ENCODE data around the gene CMTM5.

CMTM5 gene

GRCh38 chr14:23358042-23358441 is 18.8 kb upstream of the CMTM5 start:
- H3K4me3 ChIP-seq (ENCODE audit: low read depth, low read length) = no peak overlapping the region

- H3K4me3 ChIP-seq (ENCODE audit: low read depth, low read length) = no peak overlapping the region
These were observed 18.2 kb upstream of the CMTM5 start for GRCh38 chr14:23358553-23359166.

GRCh38 chr14:23359167-23359626 is 17.6 kb upstream of the CMTM5 start:
- H3K4me3 ChIP-seq (ENCODE audit: low read depth, low read length) = no peak overlapping the region

- no peak overlapping the region for H3K4me3 ChIP-seq (ENCODE audit: low read depth, low read length)
These were observed 17.0 kb upstream of the CMTM5 start for GRCh38 chr14:23359722-23360447.

GRCh38 chr14:23360496-23360895 is 16.4 kb upstream of the CMTM5 start:
- no peak overlapping the region for H3K4me3 ChIP-seq (ENCODE audit: low read depth, low read length)

- no peak overlapping the region for H3K4me3 ChIP-seq (ENCODE audit: low read depth, low read length)
These were observed 15.5 kb upstream of the CMTM5 start for GRCh38 chr14:23361320-23361719.

- no peak overlapping the region for H3K4me3 ChIP-seq (ENCODE audit: low read depth, low read length)
These were observed 15.1 kb upstream of the CMTM5 start for GRCh38 chr14:23361763-23362162.

- no peak overlapping the region for H3K4me3 ChIP-seq (ENCODE audit: low read depth, low read length)
These were observed 14.6 kb upstream of the CMTM5 start for GRCh38 chr14:23362200-23362599.

- H3K4me3 ChIP-seq (ENCODE audit: low read depth, low read length) = peak overlapping the region; percentile 65
These were observed 12.4 kb upstream of the CMTM5 start for GRCh38 chr14:23364164-23365035.

- peak within 1 kb of the TSS; percentile 65 for H3K4me3 ChIP-seq (ENCODE audit: low read depth, low read length)
These were observed 11.7 kb upstream of the CMTM5 start, which contains the start of gene EFS for GRCh38 chr14:23365036-23365731. Gene EFS, minus strand, starts transcription at chr14:23365172. Its CDS starts 147 bp downstream, at chr14:23365025.

GRCh38 chr14:23365732-23366425 is 11.0 kb upstream of the CMTM5 start:
- peak overlapping the region; percentile 65 for H3K4me3 ChIP-seq (ENCODE audit: low read depth, low read length)

GRCh38 chr14:23366426-23366921 is 10.4 kb upstream of the CMTM5 start:
- H3K4me3 ChIP-seq (ENCODE audit: low read depth, low read length) = peak overlapping the region; percentile 37

- no peak overlapping the region for H3K4me3 ChIP-seq (ENCODE audit: low read depth, low read length)
These were observed 6.6 kb upstream of the CMTM5 start for GRCh38 chr14:23370221-23370620.

- no peak overlapping the region for H3K4me3 ChIP-seq (ENCODE audit: low read depth, low read length)
These were observed 5.0 kb upstream of the CMTM5 start for GRCh38 chr14:23371865-23372264.

GRCh38 chr14:23372509-23372908 is 4.3 kb upstream of the CMTM5 start, which contains the start of gene IL25:
Gene IL25, plus strand, starts transcription at chr14:23372809.
- H3K4me3 ChIP-seq (ENCODE audit: low read depth, low read length) = no peak within 1 kb of the TSS

- no peak overlapping the region for H3K4me3 ChIP-seq (ENCODE audit: low read depth, low read length)
These were observed 3.8 kb upstream of the CMTM5 start for GRCh38 chr14:23373041-23373440.

- H3K4me3 ChIP-seq (ENCODE audit: low read depth, low read length) = no peak overlapping the region
These were observed 1.2 kb upstream of the CMTM5 start for GRCh38 chr14:23375527-23376251.

- no peak overlapping the region for H3K4me3 ChIP-seq (ENCODE audit: low read depth, low read length)
These were observed 328 bp downstream of the CMTM5 start for GRCh38 chr14:23377198-23377550.
